ENCODE data around the gene SELP. TPM values are rescaled to one million over a fixed set of nuclear protein-coding genes. Genes with fewer than 3 reads are reported as not detected.

SELP gene
- total and polyA plus RNA-seq, 9 of the 15 experiments (the other 6 are each of a cell fraction or from before 2014, with no cell fraction given), result not detected

GRCh38 chr1:169608226-169608625, 21.7 kb downstream of the SELP start:
- no TSS peak for BruUV-seq (replicated peaks)
- Histone ChIP-seq H2AFZ (ENCODE audit: low read depth, low read length) (no peak overlapping the region), H4K20me1 (replicated peaks; ENCODE audit: control insufficient read depth, insufficient read depth, low read length) (no peaks in the 10 kb centered on the region), H3K36me3 (ENCODE audit: control insufficient read depth, insufficient read depth, low read length) (no peaks in the 10 kb centered on the region), H3K27ac (ENCODE audit: extremely low read depth, low read depth, low read length) (no peak overlapping the region), H3K9me1 (ENCODE audit: control insufficient read depth, insufficient read depth, low read length) (no peaks in the 10 kb centered on the region), H3K4me2 (ENCODE audit: insufficient read depth, low read length) (no peak overlapping the region), H3K4me3 (no peak overlapping the region), H3K27me3 (ENCODE audit: control insufficient read depth in 2 of 2, insufficient read depth in 2 of 2, low read length in 2 of 2) (peaks cover 2 to 7% of the 10 kb centered on the region in 2 experiments; a peak in 1 of 5 replicates), H3K9ac (ENCODE audit: insufficient read depth in 1 of 2, low read depth in 2 of 2, low read length in 2 of 2) (no peak overlapping the region), H3K9me3 (replicated peaks; ENCODE audit: control insufficient read depth, insufficient read depth, low read depth, low read length) (no peaks in the 10 kb centered on the region), H3K79me2 (ENCODE audit: control insufficient read depth, insufficient read depth, low read length) (no peaks in the 10 kb centered on the region), H3K4me1 (replicated peaks in 1 of 2; ENCODE audit: control insufficient read depth in 2 of 2, insufficient read depth in 2 of 2, low read length in 2 of 2) (no peaks in the 10 kb centered on the region)
- POLR2A ChIA-PET, result interaction anchor here (0.6 kb wide), 1 partner anchor 87 kb away, joined by 3 read pairs; no protein-coding TSS in a partner anchor
- CTCF ChIA-PET (ENCODE audit: low intra/inter-chr PET ratio), result no interaction called here
- TF ChIP-seq ARID3B (CRISPR knock-in tag; IDR thresholded peaks at IDR 0.05; ENCODE audit: borderline replicate concordance) (no peak), ZNF507 (tag; conservative IDR thresholded peaks at IDR 0.05) (no peak), ZNF121 (CRISPR knock-in tag; conservative IDR thresholded peaks at IDR 0.05) (no peak), GATAD2A (IDR thresholded peaks at IDR 0.05) (no peak), MLX (CRISPR knock-in tag; conservative IDR thresholded peaks at IDR 0.05) (no peak), BHLHE40 (IDR thresholded peaks at IDR 0.05; ENCODE audit: low read length) (no peak)
- intact Hi-C loops (cut with micrococcal nuclease), result no loop called here
- in situ Hi-C loops (cut with MboI), result loop anchor here (10.0 kb wide), 1 partner anchor 107 kb away; the partner anchor contains the start of gene SELL
- FAIRE-seq (no peak), DNase-seq (ENCODE audit: extremely low read depth in 1 of 4, low spot score in 3 of 4) (no peak), ATAC-seq (no peak)
- 1% methylated on average over 4 of the region's 4 CpGs for WGBS (ENCODE audit: insufficient coverage, low coverage, missing lambda C conversion rate)

Measured in K562 (cell line).